Activated CD4-positive, alpha-beta T cell treated with anti-CD3 and anti-CD28 coated beads, Interleukin-2, amount 10 ng/mL, durations not matched to agents 7 days and 5 days (primary cell): Measurements from ENCODE around the gene CLEC1A. TPM values are rescaled to one million over a fixed set of nuclear protein-coding genes. Genes with fewer than 3 reads are reported as not detected.

Experiments used
- CTCF ChIA-PET: fragments of 350-600 bp; sonication (Branson Sonifier 250); formaldehyde crosslinking; loops from one replicate; lab custom pipeline; 2021; ENCODE audit warnings: antibody characterized with exemption; lab: Charles Lee
- POLR2A ChIA-PET: fragments of 350-600 bp; sonication (Branson Sonifier 250); formaldehyde crosslinking; loops from one replicate; lab custom pipeline; 2021; ENCODE audit warnings: antibody characterized with exemption; lab: Charles Lee
- DNase-seq: peaks from one replicate; pipeline ENCODE4 v3.0.0-alpha.2; 2020
- H3K27ac Mint-ChIP-seq: one replicate; pipeline ENCODE4 v1.8.0; 2021; ENCODE audit warnings: mild to moderate bottlenecking, moderate library complexity, mixed read lengths
- H3K27me3 Mint-ChIP-seq: one replicate; pipeline ENCODE4 v1.8.0; 2021; ENCODE audit warnings: mixed read lengths
- H3K36me3 Mint-ChIP-seq: one replicate; pipeline ENCODE4 v1.8.0; 2021; ENCODE audit warnings: low read depth, mixed read lengths
- H3K4me1 Mint-ChIP-seq: one replicate; pipeline ENCODE4 v1.8.0; 2021; ENCODE audit warnings: mixed read lengths
- H3K4me3 Mint-ChIP-seq: one replicate; pipeline ENCODE4 v1.8.0; 2021; ENCODE audit warnings: mild to moderate bottlenecking, moderate library complexity, mixed read lengths
- H3K9me3 Mint-ChIP-seq: one replicate; pipeline ENCODE4 v1.8.0; 2021; ENCODE audit warnings: mixed read lengths
- total RNA-seq, 2 experiments: library from RNA; stranded (reverse); gene quantifications; one replicate each; pipeline ENCODE4 v1.2.3, GENCODE V29; 2021

The CLEC1A gene
- total RNA-seq, 2 experiments from 2014 or later = not detected

DNA sequence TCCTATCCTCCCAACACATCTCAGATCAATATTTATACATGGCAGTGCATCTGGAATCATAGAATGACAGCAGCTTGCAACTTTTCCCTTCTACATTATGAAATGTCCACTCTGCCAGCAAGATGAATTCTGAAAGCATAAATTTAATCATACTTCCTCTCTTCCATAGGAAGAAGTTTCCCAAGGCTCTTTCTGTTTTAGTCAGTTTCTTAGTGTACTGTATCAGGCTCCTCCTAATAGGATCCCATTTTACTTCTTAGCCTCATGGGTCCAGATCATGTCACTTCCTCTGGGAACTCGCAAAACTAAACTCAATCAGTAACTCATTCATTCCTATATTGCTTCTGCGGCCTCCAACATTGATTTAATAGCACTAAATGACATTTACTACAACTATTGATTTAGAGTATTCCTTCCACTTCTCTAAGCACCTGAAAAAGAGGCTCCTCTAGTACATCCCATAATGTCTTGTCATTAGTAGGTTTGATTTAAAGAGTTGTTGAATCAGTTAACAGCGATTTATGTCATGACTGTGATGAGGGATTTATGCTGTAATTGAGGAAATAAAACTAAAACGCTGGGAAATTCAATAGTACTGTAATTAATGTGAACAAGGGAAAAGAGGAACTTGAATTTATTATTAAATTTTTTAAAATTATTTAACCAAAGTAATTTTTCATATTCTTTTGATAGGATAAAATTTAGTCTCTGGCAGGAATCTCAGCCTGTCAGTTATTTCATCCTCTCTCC is 4.0 kb downstream of the CLEC1A start:
- peaks cover 3% of the 10 kb centered on the region for H3K4me1 Mint-ChIP-seq
- POLR2A ChIA-PET = no interaction called here
- no peak overlapping the region for H3K27ac Mint-ChIP-seq
- peaks cover 11% of the 10 kb centered on the region for H3K27me3 Mint-ChIP-seq
- no peak overlapping the region for H3K4me3 Mint-ChIP-seq
- DNase-seq = no peak
- no peaks in the 10 kb centered on the region for H3K36me3 Mint-ChIP-seq
- CTCF ChIA-PET = no interaction called here
- H3K9me3 Mint-ChIP-seq = no peaks in the 10 kb centered on the region

DNA sequence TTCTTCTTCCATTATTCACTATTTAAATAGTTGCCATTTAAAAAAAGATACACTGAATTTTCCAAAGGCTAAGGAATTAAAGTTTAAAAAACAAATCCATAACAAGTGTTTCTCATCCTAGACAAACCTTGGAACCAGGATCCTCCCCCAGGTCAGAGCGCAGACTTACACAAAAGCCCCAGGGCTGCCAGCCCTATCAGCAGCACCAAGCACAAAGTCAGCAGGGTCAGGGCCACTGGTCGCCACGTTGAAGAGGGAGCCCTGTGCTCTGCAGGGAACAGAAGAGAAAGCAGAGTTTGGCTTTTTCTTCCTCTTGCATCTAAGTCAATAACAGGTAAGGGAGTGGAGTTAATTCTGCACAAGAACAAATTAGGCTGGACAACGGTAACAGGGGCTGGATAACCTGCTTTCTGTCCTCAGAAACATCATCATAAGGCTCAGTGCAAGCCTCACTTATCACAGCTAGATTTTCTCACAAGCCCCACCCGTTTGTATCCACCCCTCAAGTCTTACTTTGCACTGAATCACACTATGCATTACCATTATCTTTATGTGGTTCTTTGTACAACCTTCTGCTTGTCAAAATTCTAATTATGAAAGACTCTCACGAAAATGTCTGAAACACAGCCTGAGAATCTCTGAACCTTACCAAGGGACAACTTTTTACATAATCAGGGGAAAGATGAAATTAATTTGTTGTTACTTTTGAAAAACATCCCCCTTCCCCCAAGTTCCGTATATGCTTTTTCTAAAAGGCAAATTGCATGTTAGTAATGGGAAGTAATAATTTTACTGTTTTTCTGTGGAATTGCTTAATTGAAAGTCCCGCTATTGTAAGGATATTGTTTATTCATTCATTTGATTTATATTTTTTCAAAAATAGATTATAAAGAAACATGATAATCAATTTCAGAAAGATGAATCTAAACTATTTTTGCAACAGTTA is 9.6 kb downstream of the CLEC1A start:
- Mint-ChIP-seq H3K4me1 (peaks cover 3% of the 10 kb centered on the region), H3K9me3 (no peaks in the 10 kb centered on the region), H3K27me3 (peaks cover 13% of the 10 kb centered on the region), H3K36me3 (no peaks in the 10 kb centered on the region), H3K4me3 (no peak overlapping the region), H3K27ac (no peak overlapping the region)
- no peak for DNase-seq
- ChIA-PET CTCF (no interaction called here), POLR2A (no interaction called here)

DNA sequence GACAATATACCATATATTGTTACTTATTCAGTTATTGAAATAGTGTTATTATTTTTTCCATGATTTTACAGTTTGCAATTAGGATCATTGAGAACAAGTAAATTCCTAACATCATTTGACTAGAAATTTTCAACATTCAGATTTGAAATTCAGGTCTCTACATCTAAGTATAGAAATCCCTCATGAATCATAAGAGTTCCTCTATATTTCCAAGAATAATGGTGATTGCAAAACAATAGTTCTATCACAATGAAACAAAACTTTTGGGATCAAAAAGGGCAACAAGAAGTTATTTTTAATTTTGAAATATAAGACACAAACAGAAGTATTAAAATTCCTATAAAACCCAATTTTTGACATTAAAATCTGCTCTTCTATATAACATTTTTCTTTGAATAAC is 10.8 kb downstream of the CLEC1A start:
- Mint-ChIP-seq H3K9me3 (peaks cover 3% of the 10 kb centered on the region), H3K4me3 (no peak overlapping the region), H3K36me3 (no peaks in the 10 kb centered on the region), H3K27me3 (peaks cover 13% of the 10 kb centered on the region), H3K27ac (no peak overlapping the region), H3K4me1 (peaks cover 3% of the 10 kb centered on the region)
- CTCF ChIA-PET = no interaction called here
- no peak for DNase-seq
- POLR2A ChIA-PET = no interaction called here

DNA sequence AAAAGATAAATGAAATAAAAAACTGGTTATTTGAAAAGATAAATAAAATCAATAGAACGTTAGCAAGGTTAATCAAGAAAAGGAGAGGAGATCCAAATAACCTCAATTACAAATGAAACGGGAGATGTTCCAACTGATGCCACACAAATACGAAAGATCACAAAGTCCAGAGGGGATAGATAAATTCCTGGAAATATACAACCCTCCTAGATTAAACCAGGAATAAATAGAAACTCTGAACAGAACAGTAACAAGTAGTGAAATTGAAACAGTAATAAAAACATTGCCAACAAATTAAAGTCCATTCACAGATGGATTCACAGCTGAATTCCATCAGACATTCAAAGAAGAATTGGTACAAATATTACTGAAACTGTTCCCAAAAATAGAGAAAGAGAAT is 12.4 kb downstream of the CLEC1A start:
- no peak for DNase-seq
- Mint-ChIP-seq H3K27me3 (peaks cover 13% of the 10 kb centered on the region), H3K36me3 (no peaks in the 10 kb centered on the region), H3K27ac (no peak overlapping the region), H3K9me3 (peaks cover 3% of the 10 kb centered on the region), H3K4me1 (peaks cover 3% of the 10 kb centered on the region), H3K4me3 (no peak overlapping the region)
- ChIA-PET POLR2A (no interaction called here), CTCF (no interaction called here)

DNA sequence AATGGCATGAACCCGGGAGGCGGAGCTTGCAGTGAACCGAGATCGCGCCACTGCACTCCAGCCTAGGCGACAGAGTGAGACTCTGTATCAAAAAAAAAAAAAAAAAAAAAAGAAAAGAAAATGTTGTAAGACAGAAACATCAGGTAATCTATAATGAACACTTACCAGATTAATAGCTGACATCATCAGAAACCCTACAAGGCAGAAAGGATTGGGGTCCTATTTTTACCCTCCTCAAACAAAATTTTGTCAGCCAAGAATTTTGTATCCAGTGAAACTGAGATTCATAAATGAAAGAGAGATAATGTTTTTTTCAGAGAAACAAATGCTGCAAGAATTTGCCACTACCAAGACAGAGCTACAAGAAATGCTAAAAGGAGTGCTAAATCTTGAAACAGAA is 14.1 kb downstream of the CLEC1A start:
- H3K9me3 Mint-ChIP-seq = peaks cover 3% of the 10 kb centered on the region
- ChIA-PET CTCF (interaction anchor here (1.3 kb wide), 1 partner anchor 13 kb away, joined by 4 read pairs; no protein-coding TSS in a partner anchor), POLR2A (no interaction called here)
- no peak overlapping the region for H3K4me3 Mint-ChIP-seq
- H3K27ac Mint-ChIP-seq = no peak overlapping the region
- H3K4me1 Mint-ChIP-seq = no peaks in the 10 kb centered on the region
- no peaks in the 10 kb centered on the region for H3K36me3 Mint-ChIP-seq
- no peak for DNase-seq
- peaks cover 11% of the 10 kb centered on the region for H3K27me3 Mint-ChIP-seq

DNA sequence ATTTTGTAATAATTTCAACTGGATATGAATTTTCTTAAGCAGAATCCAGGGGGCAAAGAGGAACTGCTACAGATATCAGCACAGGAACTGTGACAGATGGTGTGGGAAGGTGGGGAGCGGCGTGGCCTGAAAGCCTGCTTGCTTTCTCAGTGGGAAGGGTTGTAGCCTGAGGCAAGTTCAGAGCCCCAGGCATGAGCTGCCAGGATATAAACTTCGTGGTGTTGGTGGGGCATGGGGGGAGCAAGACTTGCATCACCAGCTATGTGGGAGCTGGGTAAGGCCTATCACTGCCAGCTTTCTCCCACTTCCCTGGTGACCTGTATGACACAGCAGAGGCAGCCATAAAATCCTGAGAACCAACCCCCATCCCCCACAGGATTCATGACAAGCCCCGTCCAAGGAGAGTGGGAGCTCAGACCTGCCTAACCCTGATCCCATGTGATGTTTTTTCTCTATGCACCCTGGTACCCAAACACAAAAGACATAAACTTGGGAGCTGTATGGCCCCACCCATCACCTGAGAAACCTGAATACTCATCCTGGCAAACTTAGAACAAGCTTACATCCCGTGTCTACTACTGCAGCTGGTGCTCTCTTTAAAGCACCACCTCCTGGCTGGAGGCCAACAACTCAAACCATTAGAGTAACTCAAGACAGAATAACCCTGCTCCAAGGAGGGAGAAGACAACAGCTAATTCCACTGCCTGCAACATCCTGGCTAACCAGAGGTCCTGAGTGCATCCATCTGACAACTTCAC is 16.5 kb downstream of the CLEC1A start:
- DNase-seq = no peak
- Mint-ChIP-seq H3K27me3 (peaks cover 14% of the 10 kb centered on the region), H3K4me3 (no peak overlapping the region), H3K4me1 (no peaks in the 10 kb centered on the region), H3K27ac (no peak overlapping the region), H3K9me3 (peaks cover 3% of the 10 kb centered on the region), H3K36me3 (no peaks in the 10 kb centered on the region)
- CTCF ChIA-PET = interaction anchor here (0.6 to 0.7 kb wide), 2 partner anchors 37 to 154 kb away, joined by 3 read pairs; no protein-coding TSS in a partner anchor
- POLR2A ChIA-PET = no interaction called here

DNA sequence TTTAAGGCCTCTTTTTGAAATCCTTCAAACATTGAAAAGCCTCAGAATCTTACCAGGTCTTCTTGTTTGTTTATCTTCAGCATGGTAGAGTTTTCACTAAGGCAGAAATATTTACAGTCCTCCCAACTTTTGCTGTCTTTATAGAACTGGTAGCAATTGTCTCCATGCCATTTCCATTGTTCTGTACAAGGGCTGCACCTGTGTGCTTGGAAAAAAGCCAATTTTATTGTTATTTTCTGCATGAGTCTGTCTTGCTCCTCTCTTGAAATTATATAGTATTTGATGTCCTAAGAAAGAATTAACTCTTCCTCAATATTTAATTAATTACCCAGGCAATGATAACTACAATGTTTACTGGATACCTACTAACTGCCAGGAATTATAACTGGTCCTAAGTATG is 23.3 kb downstream of the CLEC1A start:
- Mint-ChIP-seq H3K4me3 (no peak overlapping the region), H3K9me3 (no peaks in the 10 kb centered on the region), H3K4me1 (no peaks in the 10 kb centered on the region), H3K27me3 (peaks cover 25% of the 10 kb centered on the region), H3K36me3 (no peaks in the 10 kb centered on the region), H3K27ac (no peak overlapping the region)
- POLR2A ChIA-PET = no interaction called here
- CTCF ChIA-PET = no interaction called here
- DNase-seq = no peak

DNA sequence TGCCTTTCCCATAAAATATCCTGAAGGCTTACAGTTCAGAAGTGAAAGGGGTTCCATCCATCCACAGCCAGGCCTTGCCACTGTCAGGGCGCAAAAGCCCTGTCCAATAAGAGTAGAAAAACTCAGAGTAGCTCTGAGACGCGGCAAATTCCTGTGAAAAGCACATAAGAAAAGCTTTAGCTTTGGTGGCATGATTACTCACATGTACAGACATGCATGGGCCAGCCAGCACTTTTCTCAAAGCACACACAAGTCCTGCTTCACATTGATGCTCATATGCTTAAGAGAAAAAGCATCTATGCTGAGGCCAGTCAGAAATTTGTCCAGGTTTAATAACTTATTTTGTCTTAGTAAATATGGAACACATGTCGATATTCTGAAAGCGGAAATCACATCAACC is 25.5 kb downstream of the CLEC1A start:
- H3K9me3 Mint-ChIP-seq = no peaks in the 10 kb centered on the region
- no peak overlapping the region for H3K27ac Mint-ChIP-seq
- H3K27me3 Mint-ChIP-seq = peaks cover 30% of the 10 kb centered on the region
- H3K4me1 Mint-ChIP-seq = no peaks in the 10 kb centered on the region
- POLR2A ChIA-PET = no interaction called here
- H3K4me3 Mint-ChIP-seq = no peak overlapping the region
- CTCF ChIA-PET = no interaction called here
- no peak for DNase-seq
- no peaks in the 10 kb centered on the region for H3K36me3 Mint-ChIP-seq

DNA sequence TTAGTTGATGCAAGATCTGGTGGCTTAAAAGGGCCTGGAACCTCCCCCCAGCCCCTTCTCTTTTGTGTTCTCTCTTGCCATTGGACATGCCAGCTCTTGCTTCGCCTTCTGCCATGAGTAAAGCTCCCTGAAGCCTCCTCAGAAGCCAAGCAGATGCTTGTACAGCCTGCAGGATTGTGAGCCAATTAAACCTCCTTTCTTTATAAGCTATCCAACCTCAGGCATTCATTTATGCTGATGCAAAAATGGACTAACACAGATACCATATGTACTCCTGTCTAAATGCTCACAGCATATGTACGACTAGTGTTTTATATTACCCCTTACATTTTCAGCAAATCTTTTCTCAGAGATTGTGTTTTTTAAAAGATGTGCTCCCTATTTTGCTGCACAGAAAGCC is 26.7 kb downstream of the CLEC1A start:
- ChIA-PET CTCF (interaction anchor here (0.7 kb wide), 1 partner anchor 12 kb away, joined by 4 read pairs; no protein-coding TSS in a partner anchor), POLR2A (no interaction called here)
- H3K4me1 Mint-ChIP-seq = no peaks in the 10 kb centered on the region
- peaks cover 33% of the 10 kb centered on the region for H3K27me3 Mint-ChIP-seq
- no peaks in the 10 kb centered on the region for H3K9me3 Mint-ChIP-seq
- no peak overlapping the region for H3K4me3 Mint-ChIP-seq
- no peak for DNase-seq
- no peak overlapping the region for H3K27ac Mint-ChIP-seq
- no peaks in the 10 kb centered on the region for H3K36me3 Mint-ChIP-seq

DNA sequence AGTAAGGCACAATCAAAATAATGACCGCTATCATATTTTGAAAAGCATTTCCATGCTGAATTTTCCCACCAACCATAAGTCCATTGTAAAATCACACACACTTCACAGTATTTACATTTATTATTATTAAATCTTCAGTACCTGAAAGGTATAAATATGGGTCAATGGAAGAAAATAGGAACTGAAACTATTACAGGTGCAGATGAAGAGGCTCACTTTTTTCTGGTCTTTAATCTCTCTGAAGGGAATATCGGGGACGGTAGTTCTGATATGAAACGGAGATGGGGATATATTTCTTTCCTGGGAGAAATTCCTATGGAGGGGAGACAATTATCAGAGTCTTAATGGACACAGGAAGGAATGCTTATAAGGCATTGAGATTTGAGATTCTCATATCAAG is 28.4 kb downstream of the CLEC1A start:
- CTCF ChIA-PET = no interaction called here
- no peak for DNase-seq
- Mint-ChIP-seq H3K9me3 (no peaks in the 10 kb centered on the region), H3K27ac (no peak overlapping the region), H3K27me3 (peaks cover 35% of the 10 kb centered on the region), H3K36me3 (no peaks in the 10 kb centered on the region), H3K4me3 (no peak overlapping the region), H3K4me1 (peaks cover 3% of the 10 kb centered on the region)
- POLR2A ChIA-PET = no interaction called here

DNA sequence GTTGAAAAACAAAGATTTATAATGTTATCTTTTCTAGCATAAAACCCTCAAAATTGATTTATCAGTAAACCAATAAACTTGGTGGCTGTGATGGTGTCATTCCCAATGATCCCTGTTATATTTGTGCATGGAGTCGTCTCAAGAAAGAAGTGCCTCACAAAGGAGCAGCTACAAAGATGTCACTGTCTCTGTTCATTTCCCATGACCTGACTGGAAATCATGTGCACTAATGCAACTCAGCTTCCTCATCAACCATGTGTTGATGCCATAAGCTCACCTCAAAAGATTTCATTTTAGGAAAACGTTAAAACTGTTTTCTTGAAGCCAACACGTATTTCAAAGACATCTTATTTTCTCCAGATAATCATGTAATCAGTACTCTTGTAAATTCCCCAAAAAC is 28.8 kb downstream of the CLEC1A start:
- ChIA-PET CTCF (no interaction called here), POLR2A (no interaction called here)
- Mint-ChIP-seq H3K9me3 (no peaks in the 10 kb centered on the region), H3K27ac (no peak overlapping the region), H3K4me3 (no peak overlapping the region), H3K27me3 (peaks cover 31% of the 10 kb centered on the region), H3K4me1 (peaks cover 7% of the 10 kb centered on the region), H3K36me3 (no peaks in the 10 kb centered on the region)
- DNase-seq = no peak

DNA sequence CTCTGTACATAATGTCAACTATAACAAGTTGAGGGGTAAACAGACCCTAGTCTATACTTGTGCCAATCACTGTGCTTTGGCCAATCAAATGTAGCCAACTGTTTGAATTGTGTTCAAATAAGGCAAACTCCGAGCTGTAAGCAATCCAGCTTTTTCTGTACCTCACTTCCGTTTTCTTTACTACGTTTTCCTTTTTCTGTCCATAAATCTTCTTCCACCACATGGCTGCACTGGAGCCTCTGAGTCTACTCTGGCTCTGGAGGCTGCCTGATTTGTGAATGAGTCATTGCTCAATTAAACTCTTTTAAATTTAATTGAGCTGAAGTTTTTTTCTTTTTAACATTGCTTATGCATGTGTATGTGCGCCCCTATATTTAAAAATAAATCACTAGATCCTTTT is 29.7 kb downstream of the CLEC1A start:
- CTCF ChIA-PET = no interaction called here
- POLR2A ChIA-PET = no interaction called here
- H3K36me3 Mint-ChIP-seq = no peaks in the 10 kb centered on the region
- H3K27me3 Mint-ChIP-seq = peaks cover 32% of the 10 kb centered on the region
- H3K27ac Mint-ChIP-seq = no peak overlapping the region
- H3K9me3 Mint-ChIP-seq = no peaks in the 10 kb centered on the region
- DNase-seq = no peak
- peaks cover 12% of the 10 kb centered on the region for H3K4me1 Mint-ChIP-seq
- no peak overlapping the region for H3K4me3 Mint-ChIP-seq

DNA sequence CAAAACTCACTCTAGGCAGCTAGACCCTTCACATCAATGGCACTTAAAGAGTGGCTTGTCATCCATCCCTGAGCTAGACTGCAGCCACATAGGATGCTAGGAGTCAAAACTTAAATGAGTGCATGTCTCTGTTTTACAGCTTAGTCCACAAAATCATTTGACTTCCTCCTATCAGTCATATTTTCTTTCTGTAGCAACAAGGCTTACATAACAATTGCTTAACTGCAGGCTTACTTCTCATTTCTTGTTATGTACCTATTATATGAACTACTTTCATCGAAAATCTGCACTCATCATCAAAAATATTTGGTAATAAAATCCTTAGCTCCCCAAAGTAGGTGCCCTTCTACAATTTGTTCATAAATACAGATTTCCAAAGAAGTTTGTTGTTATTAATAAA is 30.1 kb downstream of the CLEC1A start:
- Mint-ChIP-seq H3K4me1 (peaks cover 12% of the 10 kb centered on the region), H3K27me3 (peaks cover 32% of the 10 kb centered on the region), H3K9me3 (no peaks in the 10 kb centered on the region), H3K4me3 (no peak overlapping the region), H3K27ac (no peak overlapping the region), H3K36me3 (no peaks in the 10 kb centered on the region)
- ChIA-PET POLR2A (no interaction called here), CTCF (no interaction called here)
- no peak for DNase-seq
